ENCODE measurements around the gene IKZF5. TPM values are rescaled to one million over a fixed set of nuclear protein-coding genes. Genes with fewer than 3 reads are reported as not detected.
A peak's percentile ranks its signal among the peaks of the same experiment; 100 is the strongest.

IKZF5 gene
- polyA plus RNA-seq, 3 donors = 8.6 to 12.8 (median 9.8) TPM

DNA sequence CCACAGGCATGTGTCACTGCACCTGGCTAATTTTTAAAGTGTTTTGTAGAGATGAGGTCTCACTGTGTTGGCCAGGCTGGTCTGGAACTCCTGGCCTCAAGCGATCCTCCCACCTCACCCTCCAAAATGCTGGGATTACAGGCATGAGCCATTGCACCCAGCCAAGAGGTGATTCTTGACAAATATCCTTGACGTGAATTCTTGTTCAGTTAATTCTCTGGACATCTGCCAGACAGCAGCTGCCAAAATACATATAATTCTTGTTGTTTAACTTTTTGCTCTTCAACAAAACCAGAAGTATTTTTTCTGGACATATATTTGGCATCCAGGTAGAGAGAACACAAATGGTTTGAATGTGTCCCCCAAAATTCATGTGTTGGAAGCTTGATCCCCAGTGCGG is 3.4 kb upstream of the IKZF5 start:
- Mint-ChIP-seq H3K27ac (no peak overlapping the region), H3K4me3 (no peak overlapping the region), H3K9me3 (peaks cover 0 to 6% (median 2%) of the 10 kb centered on the region in 7 donors), H3K27me3 (ENCODE audit: low read depth in 3 of 3) (peaks cover 0 to 3% (median 1%) of the 10 kb centered on the region in 3 donors), H3K36me3 (peaks cover 4 to 12% of the 10 kb centered on the region in 2 donors), H3K4me1 (peaks cover 18% of the 10 kb centered on the region)
- intact Hi-C loops (cut with micrococcal nuclease) = loop anchor here in 1 of 2 donors (2.0 kb wide), 1 partner anchor 57 kb away; the partner anchor contains the start of gene C10orf88
- DNase-seq = no peak
- 100% methylated on average over 3 of the region's 3 CpGs for WGBS (ENCODE audit: insufficient coverage)
- H3K36me3 ChIP-seq (replicated peaks in 1 of 2; ENCODE audit: control insufficient read depth in 1 of 2, insufficient read depth in 2 of 2, low read length in 2 of 2) = no peaks in the 10 kb centered on the region
- no peak overlapping the region for H2AFZ ChIP-seq (ENCODE audit: insufficient read depth, low read depth, low read length, poor library complexity, severe bottlenecking)
- H3K27ac ChIP-seq (ENCODE audit: low read depth in 1 of 2, low read length in 2 of 2) = no peak overlapping the region
- no peaks in the 10 kb centered on the region for H3K9me3 ChIP-seq (replicated peaks in 1 of 2; ENCODE audit: control insufficient read depth in 1 of 2, insufficient read depth in 1 of 2, low read length in 2 of 2)
- peaks cover 2% of the 10 kb centered on the region for H4K20me1 ChIP-seq (ENCODE audit: insufficient read depth, low read length)
- no peak overlapping the region for H3K4me2 ChIP-seq (replicated peaks; ENCODE audit: extremely low read depth, low read length, poor library complexity, severe bottlenecking)
- peaks cover 22 to 27% of the 10 kb centered on the region in 2 donors for H3K4me1 ChIP-seq (ENCODE audit: control insufficient read depth in 1 of 2, insufficient read depth in 2 of 2, low read length in 2 of 2)
- no peak overlapping the region for H3K4me3 ChIP-seq (replicated peaks in 1 of 3; ENCODE audit: low read depth in 2 of 3, low read length in 3 of 3)
- no peaks in the 10 kb centered on the region for H3K27me3 ChIP-seq (ENCODE audit: control insufficient read depth in 2 of 2, insufficient read depth in 2 of 2, low read length in 2 of 2)
- H3K9ac ChIP-seq (ENCODE audit: insufficient read depth, low read length, poor library complexity, severe bottlenecking) = no peak overlapping the region
- peaks cover 23% of the 10 kb centered on the region for H3K79me2 ChIP-seq (ENCODE audit: insufficient read depth, low read length)
- TF ChIP-seq, protein P1, sequence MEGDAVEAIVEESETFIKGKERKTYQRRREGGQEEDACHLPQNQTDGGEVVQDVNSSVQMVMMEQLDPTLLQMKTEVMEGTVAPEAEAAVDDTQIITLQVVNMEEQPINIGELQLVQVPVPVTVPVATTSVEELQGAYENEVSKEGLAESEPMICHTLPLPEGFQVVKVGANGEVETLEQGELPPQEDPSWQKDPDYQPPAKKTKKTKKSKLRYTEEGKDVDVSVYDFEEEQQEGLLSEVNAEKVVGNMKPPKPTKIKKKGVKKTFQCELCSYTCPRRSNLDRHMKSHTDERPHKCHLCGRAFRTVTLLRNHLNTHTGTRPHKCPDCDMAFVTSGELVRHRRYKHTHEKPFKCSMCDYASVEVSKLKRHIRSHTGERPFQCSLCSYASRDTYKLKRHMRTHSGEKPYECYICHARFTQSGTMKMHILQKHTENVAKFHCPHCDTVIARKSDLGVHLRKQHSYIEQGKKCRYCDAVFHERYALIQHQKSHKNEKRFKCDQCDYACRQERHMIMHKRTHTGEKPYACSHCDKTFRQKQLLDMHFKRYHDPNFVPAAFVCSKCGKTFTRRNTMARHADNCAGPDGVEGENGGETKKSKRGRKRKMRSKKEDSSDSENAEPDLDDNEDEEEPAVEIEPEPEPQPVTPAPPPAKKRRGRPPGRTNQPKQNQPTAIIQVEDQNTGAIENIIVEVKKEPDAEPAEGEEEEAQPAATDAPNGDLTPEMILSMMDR (IDR thresholded peaks at IDR 0.05) = no peak

DNA sequence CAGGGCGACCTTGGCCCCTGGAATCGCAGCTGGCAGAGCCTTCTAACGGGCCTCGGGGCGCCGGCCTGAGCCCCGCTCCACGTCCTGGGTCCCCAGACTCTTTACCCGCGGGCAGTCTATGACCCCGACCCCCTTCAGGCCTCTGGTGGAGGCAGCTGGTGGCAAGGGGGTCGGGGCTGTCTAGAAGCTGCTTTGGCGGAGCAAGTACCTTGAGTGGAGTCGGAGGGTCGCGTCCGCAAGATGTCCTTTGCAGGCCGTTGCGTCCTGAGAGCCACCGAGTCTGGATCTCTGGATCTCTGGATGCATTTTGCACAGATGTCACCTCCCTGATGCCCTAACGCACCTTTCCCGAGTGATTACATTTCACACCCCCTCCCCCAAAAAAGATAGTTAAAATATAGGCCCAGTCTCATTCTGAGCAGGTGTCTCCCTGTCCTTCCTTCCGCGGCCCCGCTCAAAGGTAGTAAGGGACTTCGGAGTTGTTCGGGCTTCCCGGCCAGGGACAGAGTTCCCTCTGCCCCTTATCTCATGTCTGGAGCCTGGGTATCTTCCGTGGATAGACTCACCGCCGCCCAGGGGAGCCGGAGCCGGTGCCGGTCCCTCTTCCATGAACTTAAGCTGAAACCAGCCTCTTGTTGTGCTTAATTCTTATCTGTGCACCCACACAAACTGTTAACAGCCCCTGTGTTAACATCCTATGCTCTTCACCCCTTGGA is 668 bp upstream of the IKZF5 start:
- H3K4me1 Mint-ChIP-seq = peaks cover 28% of the 10 kb centered on the region

More for the DNA sequence above, 668 bp upstream of the IKZF5 start:
- Mint-ChIP-seq H3K4me3 (peak overlapping the region; percentile 99 to 100), H3K27ac (peak overlapping the region; percentile 50 to 100 (median 99)), H3K27me3 (ENCODE audit: low read depth in 3 of 3) (peaks cover 0 to 3% (median 1%) of the 10 kb centered on the region in 3 donors), H3K36me3 (peaks cover 12% of the 10 kb centered on the region in 2 donors), H3K9me3 (peaks cover 0 to 5% (median 2%) of the 10 kb centered on the region in 7 donors)
- H3K27me3 ChIP-seq (ENCODE audit: control insufficient read depth in 2 of 2, insufficient read depth in 2 of 2, low read length in 2 of 2) = no peaks in the 10 kb centered on the region
- H2AFZ ChIP-seq (ENCODE audit: insufficient read depth, low read depth, low read length, poor library complexity, severe bottlenecking) = peak overlapping the region; percentile 96
- H3K4me1 ChIP-seq (ENCODE audit: control insufficient read depth in 1 of 2, insufficient read depth in 2 of 2, low read length in 2 of 2) = peaks cover 25 to 29% of the 10 kb centered on the region in 2 donors
- peaks cover 50% of the 10 kb centered on the region for H3K79me2 ChIP-seq (ENCODE audit: insufficient read depth, low read length)
- intact Hi-C loops (cut with micrococcal nuclease) = loop anchor here (2.0 to 10.0 kb wide), 4 partner anchors 28 to 1084 kb away; partner anchors contain the start of genes BUB3 (in 2 of the 2), PSTK (in 2 of the 2) and ATE1 (in 1 of the 2)
- H4K20me1 ChIP-seq (ENCODE audit: insufficient read depth, low read length) = peaks cover 29% of the 10 kb centered on the region
- TF ChIP-seq, protein P1 (IDR thresholded peaks at IDR 0.05) = no peak
- no peaks in the 10 kb centered on the region for H3K36me3 ChIP-seq (replicated peaks in 1 of 2; ENCODE audit: control insufficient read depth in 1 of 2, insufficient read depth in 2 of 2, low read length in 2 of 2)
- WGBS (ENCODE audit: insufficient coverage) = 0% methylated on average over 26 of the region's 34 CpGs
- H3K9me3 ChIP-seq (replicated peaks in 1 of 2; ENCODE audit: control insufficient read depth in 1 of 2, insufficient read depth in 1 of 2, low read length in 2 of 2) = no peaks in the 10 kb centered on the region
- H3K9ac ChIP-seq (ENCODE audit: insufficient read depth, low read length, poor library complexity, severe bottlenecking) = peak overlapping the region; percentile 96
- peak in 1 of 3 donors; percentile 4 for DNase-seq
- peak overlapping the region; percentile 96 for H3K4me2 ChIP-seq (replicated peaks; ENCODE audit: extremely low read depth, low read length, poor library complexity, severe bottlenecking)
- H3K27ac ChIP-seq (ENCODE audit: low read depth in 1 of 2, low read length in 2 of 2) = peak overlapping the region in 1 of 2 donors; percentile 96
- H3K4me3 ChIP-seq (replicated peaks in 1 of 3; ENCODE audit: low read depth in 2 of 3, low read length in 3 of 3) = peak overlapping the region; percentile 85 to 100 (median 86)
